ENCODE data around the gene NTSR2. TPM values are rescaled to one million over a fixed set of nuclear protein-coding genes. Genes with fewer than 3 reads are reported as not detected.
"Not testable (repeated sequence)": the region's sequence is repeated elsewhere in the genome, so short reads cannot be mapped to it uniquely, and the experiment has no call there.

NTSR2 gene
- total RNA-seq, 4 donors from 2014 or later: 0.87 to 4.2 (median 2.1) TPM; not detected in 1

GRCh38 chr2:11665028-11665427 lies 5.0 kb downstream of the NTSR2 start:
- Histone ChIP-seq H3K36me3 (no peaks in the 10 kb centered on the region), H3K27ac (no peak overlapping the region), H3K4me3 (no peak overlapping the region), H3K4me1 (peaks cover 0 to 7% (median 0%) of the 10 kb centered on the region in 4 donors), H3K27me3 (peaks cover 0 to 10% of the 10 kb centered on the region in 2 donors), H3K9me3 (peaks cover 0 to 11% (median 0%) of the 10 kb centered on the region in 4 donors)
- no peak for DNase-seq (ENCODE audit: low spot score in 2 of 2)
- 87 to 89% methylated on average over 11 of the region's 11 CpGs for WGBS, 2 donors
- TF ChIP-seq CTCF (IDR thresholded peaks at IDR 0.05) (no peak), EP300 (IDR thresholded peaks at IDR 0.05) (no peak), POLR2A (IDR thresholded peaks at IDR 0.05) (no peak)

GRCh38 chr2:11663427-11663826 lies 6.6 kb downstream of the NTSR2 start:
- no peak for DNase-seq (ENCODE audit: low spot score in 2 of 2)
- Histone ChIP-seq H3K4me3 (no peak overlapping the region), H3K27me3 (no peaks in the 10 kb centered on the region), H3K36me3 (no peaks in the 10 kb centered on the region), H3K9me3 (peaks cover 0 to 11% (median 0%) of the 10 kb centered on the region in 4 donors), H3K27ac (no peak overlapping the region), H3K4me1 (no peaks in the 10 kb centered on the region)
- 71 to 90% methylated on average over 2 of the region's 2 CpGs for WGBS, 2 donors
- no peak for TF ChIP-seq EP300 (IDR thresholded peaks at IDR 0.05)
- no peak for TF ChIP-seq CTCF (IDR thresholded peaks at IDR 0.05)

GRCh38 chr2:11662882-11663281 lies 7.1 kb downstream of the NTSR2 start:
- no peak for DNase-seq (ENCODE audit: low spot score in 2 of 2)
- H3K36me3 ChIP-seq: no peaks in the 10 kb centered on the region
- H3K4me1 ChIP-seq: no peaks in the 10 kb centered on the region
- no peak overlapping the region for H3K4me3 ChIP-seq
- H3K27ac ChIP-seq: no peak overlapping the region
- no peak for TF ChIP-seq POLR2A (IDR thresholded peaks at IDR 0.05)
- no peak for TF ChIP-seq EP300 (IDR thresholded peaks at IDR 0.05)
- TF ChIP-seq CTCF (IDR thresholded peaks at IDR 0.05): no peak
- H3K27me3 ChIP-seq: no peaks in the 10 kb centered on the region
- H3K9me3 ChIP-seq: peaks cover 0 to 11% (median 0%) of the 10 kb centered on the region in 4 donors

- DNase-seq (ENCODE audit: low spot score in 2 of 2): no peak
- WGBS, 2 donors: 84 to 85% methylated on average over 16 to 18 of the region's 18 CpGs
- Histone ChIP-seq H3K27me3 (no peaks in the 10 kb centered on the region), H3K9me3 (peaks cover 0 to 11% (median 0%) of the 10 kb centered on the region in 4 donors), H3K36me3 (no peaks in the 10 kb centered on the region), H3K4me3 (no peak overlapping the region), H3K27ac (no peak overlapping the region), H3K4me1 (no peaks in the 10 kb centered on the region)
- TF ChIP-seq CTCF (IDR thresholded peaks at IDR 0.05): no peak
Measured at GRCh38 chr2:11661891-11662435, 8.0 kb downstream of the NTSR2 start.

- not testable (repeated sequence) for H3K4me3 ChIP-seq; H3K27me3 ChIP-seq; DNase-seq (ENCODE audit: low spot score in 2 of 2); H3K4me1 ChIP-seq; H3K36me3 ChIP-seq; H3K27ac ChIP-seq
- H3K9me3 ChIP-seq: peaks cover 0 to 11% (median 0%) of the 10 kb centered on the region in 4 donors
- WGBS, 2 donors: 89 to 100% methylated on average over 2 of the region's 2 CpGs
Measured at GRCh38 chr2:11660396-11660795, 9.6 kb downstream of the NTSR2 start.

- Histone ChIP-seq H3K4me1 (no peaks in the 10 kb centered on the region), H3K4me3 (no peak overlapping the region), H3K27me3 (no peaks in the 10 kb centered on the region), H3K27ac (no peak overlapping the region), H3K9me3 (peaks cover 0 to 11% (median 0%) of the 10 kb centered on the region in 4 donors), H3K36me3 (no peaks in the 10 kb centered on the region)
- 94% methylated on average over 10 of the region's 10 CpGs for WGBS, 2 donors
- no peak for DNase-seq (ENCODE audit: low spot score in 2 of 2)
- TF ChIP-seq POLR2A (IDR thresholded peaks at IDR 0.05) (no peak), EP300 (IDR thresholded peaks at IDR 0.05) (no peak), CTCF (IDR thresholded peaks at IDR 0.05) (no peak)
Measured at GRCh38 chr2:11659851-11660250, 10.1 kb downstream of the NTSR2 start.

All from tibial nerve (tissue), 4 donors.